ENCODE data around the gene PXN.

- TF ChIP-seq CTCF (IDR thresholded peaks at IDR 0.05; ENCODE audit: insufficient read depth, low read length) (no peak), REST (IDR thresholded peaks at IDR 0.05; ENCODE audit: insufficient replicate concordance, low read depth) (no peak), GABPA (IDR thresholded peaks at IDR 0.05; ENCODE audit: low read depth) (no peak), POLR2AphosphoS5 (IDR thresholded peaks at IDR 0.05; ENCODE audit: low read depth) (no peak)
Observed at GRCh38 chr12:120230326-120230973, 35.1 kb downstream of the PXN start.
